MM.1S (cell line): ENCODE measurements around the gene DGAT2.

Source experiments
- EZH2 ChIP-seq: fragments of 300-600 bp; sonication (generic); optimal IDR thresholded peaks from 2 replicates; pipeline ENCODE3; 2017; ENCODE audit warnings: low read depth, mild to moderate bottlenecking, antibody characterized with exemption, low read length, mixed read lengths
- EZH2phosphoT487 ChIP-seq: fragments of 300-600 bp; sonication (generic); IDR thresholded peaks from 2 replicates; pipeline ENCODE4 v1.6.1; 2018; ENCODE audit warnings: antibody characterized with exemption, low read length

- TF ChIP-seq EZH2phosphoT487 (no peak), EZH2 (no peak)
These were observed 22.4 kb downstream of the DGAT2 start for GRCh38 chr11:75790986-75791385.
